GM04504 (cell line): ENCODE results near the gene CBX6.
A peak's percentile ranks its signal among the peaks of the same experiment; 100 is the strongest.

Experiments
- DNase-seq: peaks from one replicate; pipeline ENCODE4 v3.0.0-alpha.2; 2012; ENCODE audit warnings: low read depth

Gene CBX6

DNA sequence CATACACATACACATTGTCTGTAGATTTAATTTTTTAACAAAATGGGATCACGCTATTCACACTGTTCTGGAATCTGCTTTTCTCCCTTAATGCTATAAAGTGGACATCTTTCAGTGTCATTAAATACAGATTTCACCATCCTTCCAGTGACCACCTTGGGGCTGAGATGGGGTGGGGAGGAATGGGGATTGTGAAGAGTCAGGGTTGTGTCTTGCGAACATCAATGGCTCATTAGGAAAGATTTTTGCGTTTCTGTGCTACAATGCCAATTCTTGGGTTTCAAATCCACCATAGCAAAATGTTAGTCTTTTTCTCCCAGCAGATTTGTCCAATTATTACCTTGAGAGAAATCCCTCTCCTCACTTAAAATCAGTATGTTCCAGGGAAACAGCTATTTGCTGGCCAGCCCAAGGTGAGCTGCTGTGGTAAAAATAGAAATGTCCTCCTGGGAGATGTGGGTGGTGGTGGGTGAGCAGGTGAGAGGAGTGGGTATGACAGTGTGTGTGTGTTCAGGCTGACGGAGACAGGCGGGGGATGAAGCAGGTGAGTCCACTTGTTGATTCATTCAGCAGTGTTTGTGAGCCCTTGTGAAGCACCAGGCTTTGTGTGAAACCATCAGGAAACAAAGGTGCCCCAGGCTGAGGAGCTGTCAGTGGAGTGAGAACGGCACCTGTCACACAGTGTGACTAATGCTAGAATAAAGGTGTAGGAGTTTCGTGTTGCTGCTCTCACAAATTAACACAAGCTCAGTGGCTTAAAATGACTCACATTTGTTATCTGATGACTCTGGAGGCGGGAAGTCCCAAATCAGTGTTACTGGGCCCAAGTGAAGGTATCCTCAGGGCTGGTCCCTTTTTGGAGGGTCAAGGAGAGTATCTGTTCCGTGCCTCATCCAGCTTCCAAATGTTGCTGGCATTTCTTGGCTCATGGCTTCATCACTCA lies 1.7 kb upstream of the CBX6 start:
- DNase-seq, result no peak

DNA sequence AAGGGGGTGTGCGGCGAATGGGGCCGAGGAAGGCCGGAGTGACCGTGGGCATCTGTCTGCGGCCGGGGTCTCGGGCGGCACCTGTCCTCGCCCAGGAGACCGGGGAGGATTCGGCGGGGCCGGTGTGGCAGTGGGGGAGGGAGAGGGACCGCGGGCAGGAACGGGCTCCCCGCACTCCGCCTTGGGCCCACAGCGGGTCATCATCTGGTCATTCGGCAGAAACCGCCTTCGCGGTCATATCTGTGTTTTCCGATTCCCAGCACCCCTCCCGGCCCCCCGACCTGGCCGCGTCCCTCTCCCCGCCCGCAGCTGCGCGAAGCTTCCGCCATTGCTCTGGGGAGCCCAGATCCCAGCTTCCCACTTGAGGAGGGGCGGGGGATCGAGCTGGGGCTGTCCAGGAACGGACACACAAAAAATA lies 824 bp upstream of the CBX6 start:
- no peak for DNase-seq

DNA sequence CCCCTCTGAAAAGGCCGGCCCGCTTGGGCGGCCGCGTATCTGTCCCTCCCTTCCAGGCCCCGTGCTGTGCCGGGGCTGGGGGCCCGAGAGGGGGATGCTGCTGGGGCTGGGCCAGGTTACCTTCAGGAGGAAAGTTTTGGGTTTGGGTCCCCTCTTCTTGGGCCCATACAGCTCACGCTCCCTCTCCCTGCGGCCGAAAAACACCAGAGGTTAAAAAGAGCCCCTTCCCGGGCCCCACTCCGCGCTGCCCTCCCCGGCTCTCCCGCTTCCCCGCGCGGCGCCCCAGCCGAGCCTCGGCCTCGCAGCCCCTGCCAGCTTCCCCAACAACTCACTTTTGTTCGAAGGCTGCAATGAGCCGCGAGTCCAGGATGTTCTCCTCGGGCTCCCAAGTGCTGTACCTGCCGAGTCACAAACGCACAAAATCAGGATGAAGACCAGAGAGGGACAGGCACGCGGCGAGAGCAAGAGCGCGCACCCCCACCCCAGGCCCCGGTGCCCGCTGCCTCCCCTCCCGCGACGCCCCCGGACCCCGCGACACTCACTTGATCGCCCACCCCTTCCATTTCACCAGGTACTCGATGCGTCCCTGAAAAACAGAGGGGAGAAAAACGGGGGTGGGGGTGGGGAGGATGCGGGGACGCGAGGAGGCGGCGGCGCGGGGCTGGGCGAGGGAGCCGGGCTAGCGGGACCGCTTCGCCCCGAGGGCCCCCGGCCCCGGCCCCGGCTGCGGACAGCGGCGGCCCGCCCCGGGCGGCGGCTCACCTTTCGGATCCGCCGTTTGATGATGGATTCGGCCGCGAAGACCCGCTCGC lies 450 bp downstream of the CBX6 start:
- no peak for DNase-seq

DNA sequence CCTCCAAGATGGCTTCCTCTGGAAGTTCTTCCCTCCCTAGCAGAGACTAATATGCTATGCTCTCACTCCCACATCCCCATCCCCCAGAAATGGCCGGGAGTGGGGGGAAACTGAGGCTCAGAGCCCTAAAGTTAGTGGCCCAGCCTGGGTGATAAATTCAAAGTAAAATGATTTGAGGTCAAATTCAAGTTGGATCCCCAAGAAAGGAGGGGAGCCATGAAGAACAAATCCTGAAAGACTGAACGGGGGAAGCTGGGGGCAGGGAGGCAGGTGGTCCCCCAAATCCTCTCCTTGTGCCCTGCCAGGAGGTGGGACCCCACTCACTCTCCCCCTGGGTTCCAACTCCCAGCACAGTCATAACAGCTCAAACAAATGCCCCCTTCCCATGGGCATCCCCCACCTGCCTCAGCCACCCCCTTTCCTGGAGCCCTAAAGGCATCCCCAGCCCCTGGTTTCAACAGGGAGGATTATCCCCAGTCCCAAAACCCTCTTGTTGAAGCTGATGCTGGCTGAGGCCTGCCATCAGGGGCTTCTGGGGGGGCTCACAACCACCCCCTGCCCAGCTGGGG lies 1.1 kb downstream of the CBX6 start:
- DNase-seq, result no peak

DNA sequence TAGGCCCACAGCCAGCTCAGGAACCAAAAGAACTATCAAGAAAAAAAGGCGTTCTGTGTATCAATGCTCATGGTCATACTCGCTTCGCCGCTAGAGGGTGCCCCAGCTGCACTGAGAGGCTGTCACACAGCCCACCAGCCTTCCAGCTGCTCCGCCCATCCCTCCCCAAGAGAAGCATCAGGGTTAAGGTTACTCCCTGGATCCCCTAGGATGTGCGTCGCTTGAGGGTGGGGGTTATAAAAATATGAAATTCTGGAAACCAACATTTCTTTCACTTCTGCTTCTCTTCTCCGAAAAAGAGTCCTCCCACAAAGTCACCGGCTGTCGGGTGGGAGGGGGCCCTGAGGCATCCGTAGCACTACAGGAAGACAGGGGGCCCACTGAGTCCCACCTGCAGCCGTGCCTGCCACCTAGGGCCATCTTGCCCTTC lies 1.7 kb downstream of the CBX6 start:
- DNase-seq, result peak; percentile 57

DNA sequence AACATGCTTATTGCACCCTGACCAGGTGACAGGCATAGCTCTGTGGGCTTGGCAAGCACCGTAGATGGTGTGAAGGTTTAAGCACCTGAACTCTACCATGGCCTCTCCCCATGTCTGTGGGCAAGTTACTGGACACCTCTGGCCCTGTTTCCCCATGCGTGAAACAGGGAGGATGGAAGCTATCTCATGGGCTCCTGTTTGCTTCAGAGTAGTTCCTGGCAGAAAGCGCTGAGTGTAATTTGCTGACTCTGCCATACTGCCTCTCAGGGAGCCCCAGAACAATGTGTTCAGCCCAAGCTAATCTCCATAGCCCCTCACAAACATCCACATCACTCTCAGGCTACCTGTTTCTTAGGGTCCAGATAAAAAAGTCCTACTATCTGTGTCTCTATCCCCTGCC lies 2.4 kb downstream of the CBX6 start:
- no peak for DNase-seq

DNA sequence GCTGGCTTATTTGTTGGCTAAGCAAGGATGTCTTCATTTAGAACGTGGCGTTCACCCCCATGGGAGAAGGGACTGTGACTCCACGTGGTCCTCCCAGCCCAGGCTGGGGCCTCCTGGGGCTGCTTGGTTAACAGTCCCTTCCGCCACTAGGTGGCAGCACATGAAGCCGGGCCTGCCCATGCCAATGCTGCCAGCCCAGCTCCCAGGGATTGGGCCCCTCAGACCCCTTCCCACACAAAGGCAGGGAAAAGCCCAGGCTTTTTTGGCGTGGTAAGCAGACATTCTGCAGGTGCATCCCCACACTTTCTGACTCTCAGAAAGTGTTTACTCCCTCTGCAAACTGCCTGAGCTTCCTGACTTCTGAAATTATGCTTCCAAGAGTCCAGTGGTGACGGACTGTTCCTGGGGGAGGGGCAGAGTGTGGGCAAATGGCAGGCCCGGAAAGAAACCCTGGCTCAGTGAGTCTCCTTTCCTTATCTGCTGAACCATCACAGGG lies 3.1 kb downstream of the CBX6 start:
- DNase-seq, result peak; percentile 40

DNA sequence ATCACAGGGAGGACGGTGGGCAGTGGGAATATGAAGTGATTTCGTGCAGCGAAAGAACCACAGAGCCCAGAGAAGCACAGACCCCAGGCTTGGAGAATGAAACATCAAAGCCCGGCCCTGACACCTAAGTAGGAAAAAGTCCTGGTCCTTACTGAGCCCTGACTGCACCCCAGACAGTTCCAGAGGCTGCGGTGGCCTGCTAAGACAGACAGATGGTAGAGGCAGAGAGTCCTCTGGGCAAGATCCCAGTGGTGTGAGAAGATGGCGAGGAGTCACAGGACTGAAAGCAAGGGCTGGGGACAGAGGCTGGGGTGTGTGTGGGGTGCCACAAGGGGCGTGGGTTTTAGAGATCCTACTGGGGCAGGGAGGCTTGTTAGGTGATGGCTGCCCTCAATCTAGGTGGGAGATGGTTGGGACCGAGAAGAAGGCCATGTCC lies 3.7 kb downstream of the CBX6 start:
- no peak for DNase-seq

DNA sequence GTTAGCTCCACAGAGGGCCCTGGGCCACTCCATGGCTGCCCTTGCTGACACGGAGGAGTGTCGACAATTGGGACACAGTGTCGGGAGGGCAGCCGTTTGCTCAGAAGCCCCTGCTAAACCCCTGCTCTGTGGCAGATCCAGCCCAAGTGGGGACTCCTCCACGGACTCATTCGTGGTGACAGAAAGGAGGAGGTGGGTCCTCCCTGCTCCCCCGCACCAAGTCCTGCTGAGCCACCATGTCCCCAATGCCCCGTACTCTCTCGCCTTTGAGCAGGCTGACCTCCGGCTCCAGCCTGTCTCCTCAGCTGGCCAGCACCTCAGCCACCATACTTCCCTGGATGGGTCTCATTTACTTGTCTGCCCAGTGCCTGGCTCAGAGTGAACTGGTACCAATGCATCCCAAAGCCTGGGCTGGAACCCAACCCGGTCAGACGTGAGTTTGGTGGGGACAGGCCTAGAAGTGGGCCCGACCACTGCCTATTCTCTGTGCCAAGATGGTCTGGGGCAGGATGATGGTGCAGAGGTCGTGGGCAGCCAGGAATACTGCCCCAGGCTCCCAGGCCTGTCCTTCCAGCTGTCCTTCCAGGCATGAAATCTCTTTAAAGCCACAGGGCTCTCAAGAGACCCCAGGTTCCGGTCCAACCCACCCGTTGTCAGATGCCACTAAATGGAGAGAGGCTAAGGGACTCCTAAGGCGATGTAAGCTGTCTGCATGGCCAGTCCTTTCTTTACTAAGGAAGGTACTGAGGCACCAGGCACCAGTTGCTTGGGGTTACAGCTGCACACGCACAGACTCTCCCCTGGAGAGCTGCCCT lies 4.3 kb downstream of the CBX6 start:
- no peak for DNase-seq

DNA sequence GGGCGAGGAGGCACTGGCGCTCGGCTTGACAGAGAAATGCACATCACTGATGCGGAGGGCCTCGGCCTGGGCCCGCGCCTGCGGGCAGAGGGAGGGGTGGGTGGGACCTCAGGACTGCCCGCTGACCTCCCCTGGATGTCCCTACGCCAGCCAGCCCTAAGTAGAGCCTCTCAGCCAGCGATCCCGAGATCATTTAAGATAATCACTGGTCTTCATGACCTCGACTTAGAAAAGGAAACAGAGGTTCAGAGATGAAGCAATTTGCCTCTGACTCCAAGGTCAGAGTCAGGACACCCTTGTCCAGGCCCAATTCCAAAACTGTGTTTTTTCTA lies 4.9 kb downstream of the CBX6 start:
- DNase-seq, result no peak

DNA sequence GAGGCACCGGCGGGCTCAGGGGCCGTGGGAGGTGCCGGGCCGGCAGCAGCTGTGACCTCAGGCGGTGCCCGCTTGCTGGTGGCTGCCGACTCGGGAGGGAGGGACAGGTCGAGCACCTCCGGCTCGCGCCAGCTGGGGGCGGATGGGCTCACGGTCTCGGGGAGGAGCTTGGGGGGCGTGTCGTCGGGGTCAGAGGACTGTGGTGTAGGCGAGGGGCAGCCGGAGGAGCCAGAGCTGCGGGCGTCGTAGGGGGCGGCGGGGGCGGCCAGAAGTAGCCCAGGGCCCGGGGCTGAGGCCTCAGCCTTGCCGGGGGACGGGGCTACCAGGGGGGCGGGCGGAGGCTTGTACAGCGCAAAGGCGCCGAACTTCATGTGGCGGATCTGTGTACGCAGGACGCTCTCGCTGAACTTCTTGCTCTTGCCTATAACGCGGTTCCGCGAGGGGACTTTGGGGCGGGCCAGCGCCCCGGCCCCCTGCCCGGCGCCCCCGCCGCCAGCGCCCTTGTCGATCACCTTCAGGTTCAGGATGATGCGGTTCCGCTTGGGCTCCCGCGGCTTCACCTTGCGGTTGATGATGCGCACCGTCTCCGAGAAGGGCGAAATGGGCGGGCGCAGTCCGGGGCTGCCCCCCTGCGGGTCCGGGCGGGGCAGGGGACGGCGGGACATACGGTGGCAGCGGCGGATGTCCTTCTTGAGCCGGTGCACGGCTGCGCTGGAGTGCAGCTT lies 5.5 kb downstream of the CBX6 start:
- no peak for DNase-seq

DNA sequence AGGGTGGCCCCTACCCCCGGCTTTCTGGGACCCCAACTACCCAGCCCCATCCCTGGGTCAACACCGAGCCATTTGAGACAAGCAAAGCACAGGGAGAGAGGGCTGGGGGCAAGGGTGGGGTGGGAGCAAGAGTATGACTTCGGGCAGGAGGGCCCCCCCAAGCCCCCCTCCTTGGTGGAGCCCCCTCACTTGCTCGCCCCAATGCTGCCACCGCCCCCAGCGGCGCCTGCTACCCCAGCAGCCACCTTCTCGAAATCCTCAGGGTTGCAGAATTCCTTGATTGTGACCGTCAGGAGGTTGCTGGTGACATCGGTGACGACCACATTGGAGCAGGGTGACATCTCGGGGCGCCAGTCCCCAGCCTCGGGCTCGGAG lies 6.0 kb downstream of the CBX6 start:
- no peak for DNase-seq

DNA sequence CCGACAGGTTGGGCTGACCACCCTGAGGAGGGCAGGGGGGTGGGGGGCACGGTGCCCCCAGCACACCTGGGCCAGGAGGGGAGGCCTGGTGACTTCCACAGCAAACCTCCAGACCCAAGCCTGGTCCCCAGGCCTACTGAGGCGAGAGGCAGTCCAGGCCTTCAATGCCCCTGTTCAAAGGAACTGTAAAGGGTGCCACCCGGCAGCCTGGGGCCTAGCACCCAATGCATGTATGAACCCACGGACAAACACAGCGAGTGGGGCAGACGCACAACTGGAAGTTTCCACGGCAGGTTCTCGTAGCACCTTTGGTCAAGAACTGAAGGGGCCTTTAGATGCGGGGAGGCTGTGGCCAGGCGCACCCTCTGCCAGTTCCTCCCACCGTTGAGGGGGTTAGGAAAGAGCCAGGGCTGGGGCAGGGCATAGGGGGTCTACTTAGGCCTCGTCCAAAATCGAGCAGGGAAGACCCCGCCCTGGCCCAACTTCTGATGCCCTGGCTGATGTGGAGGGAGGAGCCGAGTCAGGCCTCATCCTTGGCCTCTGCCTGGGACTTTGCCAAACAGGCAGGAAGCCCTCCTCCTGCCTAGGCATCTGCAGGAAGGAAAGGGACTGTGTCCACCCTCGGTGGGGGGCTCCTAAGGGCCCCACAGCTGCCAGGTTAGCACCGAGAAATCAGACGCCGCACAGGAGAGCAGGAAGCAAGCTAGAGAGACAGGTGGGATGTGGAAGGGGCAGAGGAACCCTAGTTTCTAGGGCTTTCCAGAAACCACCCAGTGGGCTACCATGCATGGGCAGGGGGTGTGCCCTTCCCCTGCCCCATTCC lies 6.6 kb downstream of the CBX6 start:
- no peak for DNase-seq

DNA sequence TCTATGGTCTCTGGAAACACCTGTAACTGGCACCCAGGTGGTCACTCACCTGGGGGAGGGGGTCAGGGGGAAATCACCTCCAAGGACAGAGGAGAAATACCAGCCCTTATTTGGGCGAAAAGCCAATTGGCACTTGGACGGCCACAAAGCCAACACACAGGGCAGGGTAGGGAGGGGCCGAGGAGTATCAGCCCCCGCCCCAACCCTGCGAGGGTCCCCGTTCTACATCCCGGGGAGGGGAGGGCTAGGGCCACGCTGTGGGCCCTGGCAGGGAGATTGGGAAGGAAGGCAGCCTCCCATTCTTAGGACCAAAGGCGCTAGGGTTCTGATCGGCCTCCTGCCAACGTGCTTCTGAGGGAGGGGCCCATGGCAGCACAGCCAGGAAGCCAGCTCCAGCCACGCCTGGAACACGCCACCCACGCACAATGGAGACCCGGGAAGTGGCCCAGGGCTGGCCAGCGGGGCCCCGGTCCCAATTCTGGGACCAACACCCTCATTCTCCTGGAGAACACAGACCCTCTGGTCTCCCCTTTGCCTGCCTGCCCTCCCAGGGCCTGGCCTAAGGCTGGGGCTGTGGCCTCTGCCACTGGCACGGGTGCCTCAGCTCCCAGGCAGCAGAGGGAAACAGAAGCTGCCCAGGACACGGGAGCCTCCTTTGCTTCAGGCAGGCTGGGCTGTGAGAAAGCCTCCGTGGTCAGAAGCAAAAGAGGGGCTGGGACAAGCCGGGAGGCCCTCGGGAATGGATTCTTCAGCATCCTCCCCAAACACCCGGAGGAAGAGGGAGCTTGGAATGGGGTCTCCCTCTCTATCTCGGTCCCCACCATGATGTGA lies 7.4 kb downstream of the CBX6 start:
- DNase-seq, result no peak

DNA sequence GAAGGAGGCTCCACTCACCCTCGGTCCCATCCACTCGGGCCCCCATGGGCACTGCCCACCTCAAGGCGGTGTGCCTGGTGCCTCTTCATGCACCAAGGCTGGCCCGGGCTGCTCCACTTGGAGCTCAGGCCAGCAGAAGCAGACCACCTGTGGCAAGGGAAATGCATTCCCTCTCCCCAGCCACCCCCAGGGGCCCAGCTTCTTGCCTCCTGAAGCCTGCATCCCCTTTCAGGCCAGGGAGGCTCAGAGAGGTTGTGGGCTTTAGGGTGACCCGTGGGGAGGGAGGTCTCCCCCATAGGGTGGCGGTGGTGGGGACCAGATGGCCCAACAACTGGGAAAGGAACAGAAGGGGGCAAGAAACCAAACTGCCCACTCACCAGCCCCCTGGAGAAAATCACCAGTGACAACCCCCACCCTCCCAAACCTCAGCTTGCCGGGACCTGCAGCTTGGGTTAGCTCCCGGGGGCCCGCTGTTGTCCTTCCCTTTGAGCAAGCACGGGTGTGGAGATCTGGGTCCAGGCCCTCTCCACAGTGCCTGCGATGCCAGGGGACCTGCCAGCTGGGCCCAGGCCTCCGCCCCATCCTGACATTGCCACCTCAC lies 8.4 kb downstream of the CBX6 start:
- DNase-seq, result no peak

DNA sequence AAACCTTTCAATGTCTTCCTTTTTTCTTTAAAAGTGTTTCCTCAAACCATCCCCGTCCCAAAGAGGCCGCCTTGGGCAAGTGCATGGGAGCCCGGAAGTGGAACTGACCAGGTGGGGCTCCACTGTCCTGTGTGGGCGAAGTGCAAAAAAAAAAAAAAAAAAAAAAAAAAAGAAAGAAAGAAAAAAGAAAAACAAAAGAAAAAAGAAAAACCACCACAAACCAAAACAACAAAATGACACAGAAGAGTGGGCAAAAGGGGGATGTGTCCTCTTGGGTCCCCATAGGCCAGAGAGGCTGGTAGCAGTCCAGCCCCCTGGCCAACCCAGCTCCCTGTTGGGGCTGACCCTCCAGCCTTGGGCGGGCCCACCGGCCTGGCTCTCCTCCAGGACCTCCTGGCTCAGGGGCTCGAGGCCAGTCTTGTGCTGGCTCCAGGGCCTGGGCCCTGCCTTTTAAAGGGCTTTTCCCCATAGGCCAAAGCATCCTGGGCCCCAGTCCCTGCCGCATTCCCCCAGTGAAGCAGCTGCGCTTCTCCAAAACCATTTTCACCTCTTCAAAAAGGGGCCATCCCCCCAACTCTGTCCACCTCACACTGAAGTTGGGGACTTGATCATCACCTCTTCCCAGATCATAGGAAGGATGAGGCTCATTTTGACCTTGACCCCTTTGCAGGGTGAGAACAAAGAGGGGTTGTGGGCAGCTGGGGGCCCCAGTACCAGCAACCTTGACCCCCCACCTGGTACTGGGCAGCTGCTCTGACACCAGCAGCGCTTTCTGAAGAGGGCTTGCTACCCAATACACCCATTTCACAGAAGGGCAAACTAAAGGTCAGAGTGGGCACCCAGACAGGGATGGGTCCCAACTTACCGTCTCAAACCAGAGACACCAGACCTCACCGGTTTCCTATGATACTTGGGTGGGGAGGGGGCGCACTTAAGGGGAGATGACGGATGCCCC lies 9.4 kb downstream of the CBX6 start:
- no peak for DNase-seq

DNA sequence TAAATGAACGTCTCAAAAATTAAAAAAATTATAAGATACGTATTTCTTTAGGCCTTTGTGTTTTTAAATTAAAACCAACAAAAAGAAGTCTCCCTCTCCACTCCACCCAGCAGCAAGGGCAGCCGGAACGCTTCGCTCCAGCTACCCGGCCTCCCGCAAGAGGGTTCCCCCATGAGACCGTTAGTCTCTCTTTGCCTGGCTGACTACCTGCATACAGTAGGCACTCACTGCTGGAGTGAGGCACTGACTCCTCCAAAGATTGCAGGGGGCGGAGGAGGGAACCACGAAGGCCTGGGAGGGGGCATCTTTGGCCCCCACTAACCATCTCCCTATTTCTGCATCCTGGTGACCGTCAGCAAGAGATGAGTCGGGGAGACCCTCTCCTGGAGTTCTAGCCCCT lies 10.1 kb downstream of the CBX6 start:
- no peak for DNase-seq
